Fibroblast of lung (primary cell): ENCODE results near the gene OR1N2.

Source experiments
- CTCF ChIP-seq, 2 donors: IDR thresholded peaks in 1 of 2; conservative IDR thresholded peaks in 1 of 2; 1 replicate in 1 of 2; 2 replicates in 1 of 2; pipeline ENCODE4 v1.5.1; 2011 to 2012; ENCODE audit warnings: low read length in 2 of 2, control low read depth in 1 of 2, inconsistent platforms in 1 of 2, low read depth in 1 of 2, mild to moderate bottlenecking in 1 of 2
- EZH2 ChIP-seq: IDR thresholded peaks from 2 replicates; pipeline ENCODE4 v1.5.1; 2012; ENCODE audit warnings: low read length, control low read depth, mild to moderate bottlenecking; ENCODE audit errors: missing control alignments

- TF ChIP-seq CTCF (conservative IDR thresholded peaks at IDR 0.05 in 1 of 2, IDR thresholded peaks at IDR 0.05 in 1 of 2; ENCODE audit: low read depth in 1 of 2, low read length in 2 of 2) (no peak), EZH2 (no peak)
Measured at GRCh38 chr9:122579874-122580273, 27.0 kb downstream of the OR1N2 start.
